IMR-90 (cell line): ENCODE data around the gene PTH1R. TPM values are rescaled to one million over a fixed set of nuclear protein-coding genes. Genes with fewer than 3 reads are reported as not detected.

Source experiments
- ATAC-seq: fragments of 200-7000 bp; cut with Tn5 transposase; 2 replicates; pipeline ENCODE4 v1.9.1; 2020; ENCODE audit warnings: low read depth, mild to moderate bottlenecking, moderate library complexity
- BruUV-seq: library from RNA; stranded (reverse); fragments of 400-500 nt; replicated peaks from 2 replicates; lab custom pipeline; 2021; lab: Mats Ljungman, UMichigan
- CTCF ChIA-PET: fragments of 300-600 bp; formaldehyde crosslinking; extraction: SDS; loops from one replicate; lab custom pipeline; 2021; ENCODE audit warnings: antibody characterized with exemption; lab: Yijun Ruan, JAX
- POLR2A ChIA-PET: fragments of 300-600 bp; sonication (Branson Sonifier 250); formaldehyde crosslinking; loops from one replicate; lab custom pipeline; 2022; ENCODE audit warnings: antibody characterized with exemption; ENCODE audit not compliant: unreplicated experiment; lab: Charles Lee
- DNase-seq: peaks from one replicate; pipeline ENCODE4 v3.0.0; 2013
- H2AFZ ChIP-seq: replicated peaks from 2 replicates; pipeline ENCODE3; 2013; ENCODE audit warnings: low read length, mild to moderate bottlenecking; ENCODE audit not compliant: poor library complexity
- H2AK5ac ChIP-seq: 2 replicates; pipeline ENCODE4 v1.6.1; 2013; ENCODE audit warnings: low read depth, low read length, inconsistent platforms
- H2AK9ac ChIP-seq: replicated peaks from 2 replicates; pipeline ENCODE3; 2013; ENCODE audit warnings: mild to moderate bottlenecking, low read depth, low read length, moderate library complexity; ENCODE audit not compliant: poor library complexity
- H2BK120ac ChIP-seq: 2 replicates; pipeline ENCODE4 v1.6.1; 2013; ENCODE audit warnings: low read depth, low read length, inconsistent platforms
- H2BK15ac ChIP-seq: 3 replicates; pipeline ENCODE4 v1.6.1; 2013; ENCODE audit warnings: low read depth, low read length, inconsistent platforms
- H2BK20ac ChIP-seq: 2 replicates; pipeline ENCODE4 v1.6.1; 2013; ENCODE audit warnings: low read depth, mild to moderate bottlenecking, inconsistent platforms, low read length, moderate library complexity
- H2BK5ac ChIP-seq: 2 replicates; pipeline ENCODE4 v1.6.1; 2013; ENCODE audit warnings: mild to moderate bottlenecking, low read depth, low read length, inconsistent platforms; ENCODE audit not compliant: poor library complexity, severe bottlenecking
- H3K14ac ChIP-seq: replicated peaks from 2 replicates; pipeline ENCODE4 v1.6.1; 2013; ENCODE audit warnings: low read depth, low read length, inconsistent platforms
- H3K18ac ChIP-seq: 2 replicates; pipeline ENCODE4 v1.6.1; 2013; ENCODE audit warnings: low read depth, low read length, control low read depth
- H3K23ac ChIP-seq: 2 replicates; pipeline ENCODE4 v1.6.1; 2013; ENCODE audit warnings: low read depth, low read length, inconsistent platforms
- H3K27ac ChIP-seq: 2 replicates; pipeline ENCODE4 v1.5.1; 2013; ENCODE audit warnings: mild to moderate bottlenecking, control low read depth, low read length; ENCODE audit not compliant: insufficient read depth
- H3K27me3 ChIP-seq: 2 replicates; pipeline ENCODE4 v1.6.1; 2013; ENCODE audit warnings: low read length; ENCODE audit not compliant: control insufficient read depth, insufficient read depth
- H3K36me3 ChIP-seq: 2 replicates; pipeline ENCODE4 v1.6.1; 2013; ENCODE audit warnings: low read length, mixed read lengths; ENCODE audit not compliant: control insufficient read depth, insufficient read depth
- H3K4ac ChIP-seq: 2 replicates; pipeline ENCODE4 v1.6.1; 2013; ENCODE audit warnings: low read depth, low read length, inconsistent platforms
- H3K4me1 ChIP-seq: 2 replicates; pipeline ENCODE4 v1.6.1; 2013; ENCODE audit warnings: low read length, mixed read lengths; ENCODE audit not compliant: control insufficient read depth, insufficient read depth
- H3K4me2 ChIP-seq: 2 replicates; pipeline ENCODE4 v1.6.1; 2013; ENCODE audit warnings: low read depth, mild to moderate bottlenecking, control low read depth, low read length, moderate library complexity
- H3K4me3 ChIP-seq: 2 replicates; pipeline ENCODE4 v1.5.1; 2013; ENCODE audit warnings: low read depth, mild to moderate bottlenecking, control low read depth, low read length, moderate library complexity; ENCODE audit not compliant: insufficient read depth
- H3K56ac ChIP-seq: 2 replicates; pipeline ENCODE4 v1.6.1; 2013; ENCODE audit warnings: low read length, inconsistent platforms; ENCODE audit not compliant: insufficient read depth; ENCODE audit errors: extremely low read depth
- H3K79me1 ChIP-seq, 2 experiments: 2 replicates each; pipeline ENCODE4 v1.6.1; 2013; ENCODE audit warnings: low read length in 2 of 2, inconsistent platforms in 1 of 2, low read depth in 1 of 2
- H3K9ac ChIP-seq: 2 replicates; pipeline ENCODE4 v1.6.1; 2013; ENCODE audit warnings: low read depth, low read length, control low read depth
- H3K9me1 ChIP-seq: 2 replicates; pipeline ENCODE4 v1.6.1; 2013; ENCODE audit warnings: low read length, inconsistent platforms; ENCODE audit not compliant: insufficient read depth
- H3K9me3 ChIP-seq: 2 replicates; pipeline ENCODE4 v1.6.1; 2013; ENCODE audit warnings: low read length; ENCODE audit not compliant: control insufficient read depth, insufficient read depth
- H4K20me1 ChIP-seq: 2 replicates; pipeline ENCODE4 v1.6.1; 2013; ENCODE audit warnings: low read length, inconsistent platforms; ENCODE audit not compliant: insufficient read depth
- H4K5ac ChIP-seq: 2 replicates; pipeline ENCODE4 v1.6.1; 2013; ENCODE audit warnings: mild to moderate bottlenecking, low read depth, low read length, control low read depth
- H4K8ac ChIP-seq, 2 experiments: 2 replicates each; pipeline ENCODE4 v1.6.1; 2013; ENCODE audit warnings: low read depth in 2 of 2, low read length in 2 of 2, control low read depth in 1 of 2, inconsistent platforms in 1 of 2
- H4K91ac ChIP-seq: 2 replicates; pipeline ENCODE4 v1.6.1; 2013; ENCODE audit warnings: low read depth, low read length, inconsistent platforms; ENCODE audit not compliant: insufficient read depth
- CEBPB ChIP-seq: IDR thresholded peaks from 2 replicates; pipeline ENCODE4 v1.6.1; 2012; ENCODE audit warnings: low read depth, low read length, improper control_type of control experiment
- CHD1 ChIP-seq: IDR thresholded peaks from 2 replicates; pipeline ENCODE4 v1.6.1; 2012; ENCODE audit warnings: low read depth, low read length, improper control_type of control experiment
- FOS ChIP-seq: fragments of 150-350 bp; IDR thresholded peaks from 2 replicates; pipeline ENCODE4 v1.6.1; 2016; ENCODE audit warnings: low read depth, low read length
- MAFK ChIP-seq: IDR thresholded peaks from 2 replicates; pipeline ENCODE4 v1.6.1; 2012; ENCODE audit warnings: low read depth, low read length, improper control_type of control experiment
- MAZ ChIP-seq: IDR thresholded peaks from 2 replicates; pipeline ENCODE4 v1.6.1; 2012; ENCODE audit warnings: low read depth, mild to moderate bottlenecking, low read length, improper control_type of control experiment, moderate library complexity, borderline replicate concordance
- MXI1 ChIP-seq: IDR thresholded peaks from 2 replicates; pipeline ENCODE4 v1.6.1; 2012; ENCODE audit warnings: low read depth, mild to moderate bottlenecking, low read length, moderate library complexity, borderline replicate concordance
- NFE2L2 ChIP-seq: fragments of 150-350 bp; IDR thresholded peaks from 2 replicates; pipeline ENCODE4 v1.6.1; 2016; ENCODE audit warnings: low read depth, mild to moderate bottlenecking, low read length
- POLR2A ChIP-seq: IDR thresholded peaks from 2 replicates; pipeline ENCODE4 v1.6.1; 2012; ENCODE audit warnings: mild to moderate bottlenecking, low read depth, low read length
- RAD21 ChIP-seq: IDR thresholded peaks from 2 replicates; pipeline ENCODE4 v1.6.1; 2012; ENCODE audit warnings: low read length, improper control_type of control experiment
- RFX5 ChIP-seq: IDR thresholded peaks from 2 replicates; pipeline ENCODE4 v1.8.0; 2012; ENCODE audit warnings: low read depth, mild to moderate bottlenecking, low read length, moderate library complexity
- SMC3 ChIP-seq: fragments of 150-350 bp; IDR thresholded peaks from 2 replicates; pipeline ENCODE4 v1.6.1; 2016; ENCODE audit warnings: low read depth, mild to moderate bottlenecking, antibody characterized with exemption, low read length, moderate library complexity
- WGBS, 2 experiments: methylation state at CpG; one replicate each; pipeline versions ENCODE4 v1.1.5 to v1.1.7; 2013; ENCODE audit warnings: missing lambda C conversion rate in 2 of 2; ENCODE audit not compliant: insufficient read length in 1 of 2; ENCODE audit errors: extremely low coverage in 2 of 2; 5-methylcytosine and 5-hydroxymethylcytosine counted together
- dilution Hi-C: fragments of 300-500 bp; cut with HindIII; formaldehyde crosslinking; loops from one replicate; pipeline ENCODE4 v1.14.3; 2018; ENCODE audit warnings: low sequenced_read_pairs; ENCODE audit not compliant: unreplicated experiment
- in situ Hi-C: fragments of 300-500 bp; cut with MboI; formaldehyde crosslinking; loops from 3 replicates; pipeline ENCODE4 v1.14.3; 2019; ENCODE audit warnings: low sequenced_read_pairs, inconsistent platforms, mixed read lengths
- intact Hi-C: fragments of 100-400 bp; cut with micrococcal nuclease; formaldehyde crosslinking; loops from 2 replicates; pipeline ENCODE4 v1.10.0; 2022
- polyA plus RNA-seq, 3 experiments: library from polyadenylated mRNA; depleted of rRNA; stranded (reverse); fragments of >200 nt; gene quantifications; 2 replicates each; pipeline ENCODE4 v1.2.3, GENCODE V29; 2012; ENCODE audit warnings: low replicate concordance in 1 of 3
- total RNA-seq: library from RNA; depleted of rRNA; stranded (reverse); fragments of >200 nt; gene quantifications from 2 replicates; pipeline ENCODE4 v1.2.3, GENCODE V29; 2012
- TF ChIP-seq, protein P1 (sequence below): fragments of 150-350 bp; IDR thresholded peaks from 2 replicates; pipeline ENCODE4 v1.6.1; 2017; ENCODE audit warnings: mild to moderate bottlenecking, antibody characterized with exemption, low read length, low read depth

The PTH1R gene
- total and polyA plus RNA-seq, 2 of the 4 experiments (the other 2 are of a cell fraction) = 0.15 to 0.18 TPM

DNA sequence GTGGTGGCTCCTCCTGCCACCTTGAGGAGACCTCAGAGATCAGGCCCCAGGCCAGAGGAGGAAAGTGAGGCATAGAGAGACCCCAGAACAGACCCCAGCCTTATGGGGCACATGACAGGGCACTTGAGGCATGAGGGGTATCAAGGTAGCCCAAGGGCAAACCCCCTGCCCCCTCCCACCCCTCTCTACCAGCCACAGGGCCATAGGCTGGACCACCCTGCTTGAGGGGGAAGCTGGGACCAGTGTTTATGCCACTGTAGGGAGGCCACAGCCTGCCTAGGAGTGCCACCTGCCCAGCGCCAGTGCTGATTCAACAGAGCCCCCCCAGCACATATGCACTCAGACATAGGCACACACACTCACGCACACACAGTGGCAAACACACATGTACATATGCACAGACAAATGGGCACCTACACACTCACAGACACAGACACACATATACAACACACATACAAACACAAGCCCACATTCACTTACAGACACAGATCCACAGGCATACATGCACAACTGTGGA, 24.6 kb upstream of the PTH1R start (continued):
- TF ChIP-seq, protein P1, sequence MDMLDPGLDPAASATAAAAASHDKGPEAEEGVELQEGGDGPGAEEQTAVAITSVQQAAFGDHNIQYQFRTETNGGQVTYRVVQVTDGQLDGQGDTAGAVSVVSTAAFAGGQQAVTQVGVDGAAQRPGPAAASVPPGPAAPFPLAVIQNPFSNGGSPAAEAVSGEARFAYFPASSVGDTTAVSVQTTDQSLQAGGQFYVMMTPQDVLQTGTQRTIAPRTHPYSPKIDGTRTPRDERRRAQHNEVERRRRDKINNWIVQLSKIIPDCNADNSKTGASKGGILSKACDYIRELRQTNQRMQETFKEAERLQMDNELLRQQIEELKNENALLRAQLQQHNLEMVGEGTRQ = no peak

DNA sequence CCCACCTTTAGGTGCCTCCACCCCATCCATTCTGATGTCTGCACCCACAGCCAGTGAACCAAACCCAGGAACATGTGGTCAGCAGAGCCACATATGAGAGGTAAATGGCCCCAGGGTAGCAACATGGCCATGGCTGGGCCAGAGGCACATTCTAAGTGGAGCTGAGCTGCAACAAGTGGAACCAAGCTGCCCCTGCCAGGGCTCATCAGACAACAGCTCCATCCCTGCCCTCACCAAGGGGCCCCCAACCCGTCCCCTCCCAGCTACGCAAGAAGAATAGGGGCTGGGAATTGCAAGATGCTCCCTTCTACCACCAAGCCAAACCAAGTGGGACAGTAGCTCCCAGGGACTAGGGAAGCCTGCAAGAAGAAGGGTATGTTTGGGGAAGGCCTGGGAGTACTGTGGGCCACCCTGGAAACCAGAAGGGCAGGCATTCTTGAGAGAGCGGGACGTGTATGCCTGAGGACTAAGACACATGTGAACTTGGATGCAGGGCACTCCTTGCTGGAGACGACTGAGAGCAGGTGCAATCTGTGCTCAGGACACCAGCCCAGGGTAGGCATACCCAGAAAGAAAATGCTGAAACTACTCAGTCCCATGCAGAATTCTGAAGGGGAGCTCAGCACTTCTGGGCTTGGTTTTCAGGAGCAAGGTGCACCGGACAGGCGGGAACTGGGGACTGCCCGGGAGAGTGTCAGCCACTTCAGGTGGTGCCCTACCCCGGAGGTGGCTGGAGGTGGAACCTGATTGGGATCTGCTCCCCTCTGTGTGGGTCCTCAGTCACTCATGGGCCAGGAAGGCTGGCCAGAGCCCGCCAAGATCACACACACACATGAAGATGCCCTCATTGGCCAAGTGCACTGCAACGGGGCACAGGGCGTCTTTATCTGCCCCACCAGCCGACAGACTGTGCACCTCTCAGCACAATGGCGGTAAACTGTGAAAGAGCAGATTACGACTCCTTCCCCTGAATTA, 23.8 kb upstream of the PTH1R start:
- H3K14ac ChIP-seq = no peak overlapping the region
- H4K91ac ChIP-seq = no peak overlapping the region
- ATAC-seq (no peak), DNase-seq (no peak)
- no peaks in the 10 kb centered on the region for H4K20me1 ChIP-seq
- no peak overlapping the region for H3K23ac ChIP-seq
- no peak overlapping the region for H3K4me2 ChIP-seq
- H2AK9ac ChIP-seq = no peak overlapping the region
- CTCF ChIA-PET = no interaction called here
- H2BK20ac ChIP-seq = no peak overlapping the region
- no peak overlapping the region for H4K5ac ChIP-seq
- intact Hi-C loops = loop anchor here (1.0 kb wide), 1 partner anchor 29 kb away; no protein-coding TSS in a partner anchor
- no peak overlapping the region for H2AFZ ChIP-seq
- no peak overlapping the region for H3K4me3 ChIP-seq
- H3K18ac ChIP-seq = no peak overlapping the region
- POLR2A ChIA-PET = no interaction called here
- no peak overlapping the region for H3K9ac ChIP-seq
- H3K79me1 ChIP-seq = no peaks in the 10 kb centered on the region
- H2BK120ac ChIP-seq = no peak overlapping the region
- no TSS peak for BruUV-seq
- no peaks in the 10 kb centered on the region for H3K36me3 ChIP-seq
- no peaks in the 10 kb centered on the region for H3K9me3 ChIP-seq
- no peaks in the 10 kb centered on the region for H3K9me1 ChIP-seq
- H3K4me1 ChIP-seq = no peaks in the 10 kb centered on the region
- H2AK5ac ChIP-seq = no peak overlapping the region
- dilution Hi-C loops = no loop called here
- H4K8ac ChIP-seq = no peak overlapping the region
- no peak overlapping the region for H3K4ac ChIP-seq
- H2BK15ac ChIP-seq = no peak overlapping the region
- peaks cover 48% of the 10 kb centered on the region for H3K27me3 ChIP-seq
- no peak overlapping the region for H2BK5ac ChIP-seq
- in situ Hi-C loops = no loop called here
- WGBS, 2 experiments = 68% methylated on average over 5 of the region's 15 CpGs; no CpG with 5 or more reads in 1 of the 2 experiments
- no peak overlapping the region for H3K56ac ChIP-seq
- H3K27ac ChIP-seq = no peak overlapping the region
- TF ChIP-seq CEBPB (no peak), FOS (no peak), MAZ (no peak), NFE2L2 (no peak), RFX5 (no peak), SMC3 (no peak), POLR2A (no peak), CHD1 (no peak), RAD21 (no peak), MAFK (no peak), MXI1 (no peak)
- TF ChIP-seq, protein P1 = no peak
